ENCODE measurements around the gene XYLT1. TPM values are rescaled to one million over a fixed set of nuclear protein-coding genes. Genes with fewer than 3 reads are reported as not detected.

XYLT1 gene
- total RNA-seq, 1 experiment from 2014 or later: 1.7 TPM

DNA sequence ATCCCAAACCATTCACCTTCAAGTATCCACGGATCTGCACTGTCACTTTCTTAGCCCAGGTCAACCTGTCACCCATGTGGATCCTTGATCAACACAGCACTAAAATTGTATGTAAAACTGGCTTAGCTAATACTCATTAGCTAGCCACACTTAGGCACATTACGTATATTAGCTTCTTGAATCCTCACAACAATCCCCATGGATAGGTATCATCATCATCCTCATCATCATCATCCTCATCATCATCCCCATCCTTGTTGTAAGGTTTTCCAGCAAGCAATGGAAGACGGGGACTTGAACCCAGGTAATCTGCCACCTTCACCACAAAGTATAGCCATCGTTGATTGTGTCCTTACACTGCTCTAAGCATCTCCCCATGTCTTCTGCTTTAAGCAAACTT lies 184.3 kb downstream of the XYLT1 start:
- H3K4me1 ChIP-seq (replicated peaks; ENCODE audit: insufficient read depth): no peaks in the 10 kb centered on the region
- H3K4me3 ChIP-seq: no peak overlapping the region
- H3K27ac ChIP-seq: no peak overlapping the region
- H3K4me2 ChIP-seq: no peak overlapping the region
- intact Hi-C loops (cut with micrococcal nuclease; ENCODE audit: unreplicated experiment): no loop called here
- ChIA-PET CTCF (no interaction called here), POLR2A (ENCODE audit: unreplicated experiment) (no interaction called here)
- no peaks in the 10 kb centered on the region for H3F3A ChIP-seq (ENCODE audit: insufficient read depth, low read depth)
- no peaks in the 10 kb centered on the region for H3K36me3 ChIP-seq (ENCODE audit: low read depth)
- no TSS peak for BruUV-seq (replicated peaks)
- H3K27me3 ChIP-seq (ENCODE audit: insufficient read depth, low read depth): peaks cover 18% of the 10 kb centered on the region
- H3K79me2 ChIP-seq (ENCODE audit: low read depth): no peaks in the 10 kb centered on the region
- no peaks in the 10 kb centered on the region for H4K20me1 ChIP-seq (ENCODE audit: insufficient read depth)
- TF ChIP-seq, protein P1, sequence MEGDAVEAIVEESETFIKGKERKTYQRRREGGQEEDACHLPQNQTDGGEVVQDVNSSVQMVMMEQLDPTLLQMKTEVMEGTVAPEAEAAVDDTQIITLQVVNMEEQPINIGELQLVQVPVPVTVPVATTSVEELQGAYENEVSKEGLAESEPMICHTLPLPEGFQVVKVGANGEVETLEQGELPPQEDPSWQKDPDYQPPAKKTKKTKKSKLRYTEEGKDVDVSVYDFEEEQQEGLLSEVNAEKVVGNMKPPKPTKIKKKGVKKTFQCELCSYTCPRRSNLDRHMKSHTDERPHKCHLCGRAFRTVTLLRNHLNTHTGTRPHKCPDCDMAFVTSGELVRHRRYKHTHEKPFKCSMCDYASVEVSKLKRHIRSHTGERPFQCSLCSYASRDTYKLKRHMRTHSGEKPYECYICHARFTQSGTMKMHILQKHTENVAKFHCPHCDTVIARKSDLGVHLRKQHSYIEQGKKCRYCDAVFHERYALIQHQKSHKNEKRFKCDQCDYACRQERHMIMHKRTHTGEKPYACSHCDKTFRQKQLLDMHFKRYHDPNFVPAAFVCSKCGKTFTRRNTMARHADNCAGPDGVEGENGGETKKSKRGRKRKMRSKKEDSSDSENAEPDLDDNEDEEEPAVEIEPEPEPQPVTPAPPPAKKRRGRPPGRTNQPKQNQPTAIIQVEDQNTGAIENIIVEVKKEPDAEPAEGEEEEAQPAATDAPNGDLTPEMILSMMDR (conservative IDR thresholded peaks at IDR 0.05): no peak
- TF ChIP-seq EZH2 (IDR thresholded peaks at IDR 0.05; ENCODE audit: low read depth): no peak
- no peaks in the 10 kb centered on the region for H3K9me2 ChIP-seq (ENCODE audit: insufficient read depth)
- DNase-seq: no peak
- H3K9me3 ChIP-seq (ENCODE audit: insufficient read depth, low read depth): no peaks in the 10 kb centered on the region
- no peak overlapping the region for H2AFZ ChIP-seq

DNA sequence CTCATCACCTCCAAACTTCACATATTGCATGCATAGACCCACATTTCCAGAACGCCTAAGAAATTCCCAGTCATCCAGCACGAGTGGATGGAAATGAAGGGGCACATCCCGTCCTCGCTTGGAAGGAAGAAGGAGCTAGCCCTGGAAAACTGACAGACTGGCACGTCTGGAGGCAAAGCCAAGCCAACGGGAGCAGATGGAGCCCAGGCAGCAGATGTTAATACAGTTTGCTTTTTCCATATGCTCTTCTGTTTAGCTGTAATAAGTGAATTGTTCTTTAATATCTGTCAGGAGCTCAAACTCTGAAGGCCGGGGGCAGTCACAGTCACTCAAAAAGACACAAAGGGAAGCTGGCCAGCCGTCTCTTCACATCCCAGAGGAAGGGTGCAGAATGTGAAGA lies 187.7 kb downstream of the XYLT1 start:
- no TSS peak for BruUV-seq (replicated peaks)
- no peaks in the 10 kb centered on the region for H3F3A ChIP-seq (ENCODE audit: insufficient read depth, low read depth)
- POLR2A ChIA-PET (ENCODE audit: unreplicated experiment): no interaction called here
- H3K79me2 ChIP-seq (ENCODE audit: low read depth): no peaks in the 10 kb centered on the region
- intact Hi-C loops (cut with micrococcal nuclease; ENCODE audit: unreplicated experiment): no loop called here
- H3K9me3 ChIP-seq (ENCODE audit: insufficient read depth, low read depth): no peaks in the 10 kb centered on the region
- H3K27ac ChIP-seq: no peak overlapping the region
- TF ChIP-seq, protein P1 (conservative IDR thresholded peaks at IDR 0.05): no peak
- no peak for TF ChIP-seq EZH2 (IDR thresholded peaks at IDR 0.05; ENCODE audit: low read depth)
- DNase-seq: no peak
- no peak overlapping the region for H3K4me3 ChIP-seq
- no peaks in the 10 kb centered on the region for H4K20me1 ChIP-seq (ENCODE audit: insufficient read depth)
- H3K27me3 ChIP-seq (ENCODE audit: insufficient read depth, low read depth): peaks cover 12% of the 10 kb centered on the region; the same call in 1 of the 2 replicates
- no peaks in the 10 kb centered on the region for H3K36me3 ChIP-seq (ENCODE audit: low read depth)
- no peak overlapping the region for H3K4me2 ChIP-seq
- CTCF ChIA-PET: no interaction called here
- no peaks in the 10 kb centered on the region for H3K9me2 ChIP-seq (ENCODE audit: insufficient read depth)
- no peaks in the 10 kb centered on the region for H3K4me1 ChIP-seq (replicated peaks; ENCODE audit: insufficient read depth)
- H2AFZ ChIP-seq: no peak overlapping the region

DNA sequence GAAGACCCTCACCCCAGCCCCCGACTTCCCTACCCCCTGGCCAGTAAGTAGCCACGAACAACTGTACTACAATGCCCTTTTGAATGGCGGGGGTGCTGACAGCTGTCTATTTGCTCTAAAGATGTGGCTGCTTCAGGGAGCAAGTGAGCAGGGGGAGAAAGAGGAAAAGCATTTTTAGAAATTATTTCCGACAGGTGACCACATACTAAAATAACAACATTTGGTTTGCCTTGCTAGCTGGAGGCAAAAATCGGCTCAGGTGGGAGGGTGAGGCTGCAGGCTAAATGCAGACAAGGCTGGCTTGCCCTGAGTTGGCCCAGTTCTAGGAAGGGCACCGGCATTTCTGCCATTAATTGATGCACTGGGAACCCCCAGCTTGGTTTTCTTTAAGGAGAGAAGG lies 188.5 kb downstream of the XYLT1 start:
- no peaks in the 10 kb centered on the region for H3F3A ChIP-seq (ENCODE audit: insufficient read depth, low read depth)
- TF ChIP-seq EZH2 (IDR thresholded peaks at IDR 0.05; ENCODE audit: low read depth): no peak
- TF ChIP-seq, protein P1 (conservative IDR thresholded peaks at IDR 0.05): no peak
- no peak overlapping the region for H3K27ac ChIP-seq
- H3K36me3 ChIP-seq (ENCODE audit: low read depth): no peaks in the 10 kb centered on the region
- no peaks in the 10 kb centered on the region for H3K79me2 ChIP-seq (ENCODE audit: low read depth)
- H3K4me3 ChIP-seq: no peak overlapping the region
- H4K20me1 ChIP-seq (ENCODE audit: insufficient read depth): no peaks in the 10 kb centered on the region
- no peak overlapping the region for H3K4me2 ChIP-seq
- no peak overlapping the region for H2AFZ ChIP-seq
- no peaks in the 10 kb centered on the region for H3K4me1 ChIP-seq (replicated peaks; ENCODE audit: insufficient read depth)
- no TSS peak for BruUV-seq (replicated peaks)
- H3K27me3 ChIP-seq (ENCODE audit: insufficient read depth, low read depth): peaks cover 12% of the 10 kb centered on the region; the same call in 1 of the 2 replicates
- POLR2A ChIA-PET (ENCODE audit: unreplicated experiment): no interaction called here
- no peaks in the 10 kb centered on the region for H3K9me3 ChIP-seq (ENCODE audit: insufficient read depth, low read depth)
- H3K9me2 ChIP-seq (ENCODE audit: insufficient read depth): no peaks in the 10 kb centered on the region
- no peak for DNase-seq
- intact Hi-C loops (cut with micrococcal nuclease; ENCODE audit: unreplicated experiment): no loop called here
- CTCF ChIA-PET: no interaction called here

Measured in PC-9 (cell line).